Measurements from ENCODE around the gene DMRTB1.

DMRTB1 gene

GRCh38 chr1:53463961-53464899 lies 5.0 kb downstream of the DMRTB1 start:
- DNase-seq (ENCODE audit: low spot score): no peak

GRCh38 chr1:53465023-53465957 lies 6.1 kb downstream of the DMRTB1 start:
- no peak for DNase-seq (ENCODE audit: low spot score)

- DNase-seq (ENCODE audit: low spot score): no peak
These were observed 8.2 kb downstream of the DMRTB1 start for GRCh38 chr1:53467391-53467790.

GRCh38 chr1:53468374-53468773 lies 9.2 kb downstream of the DMRTB1 start:
- DNase-seq (ENCODE audit: low spot score): no peak

- DNase-seq (ENCODE audit: low spot score): no peak
These were observed 10.2 kb downstream of the DMRTB1 start for GRCh38 chr1:53469373-53469772.

GRCh38 chr1:53470155-53470554 lies 11.0 kb downstream of the DMRTB1 start:
- DNase-seq (ENCODE audit: low spot score): peak; percentile 54

- DNase-seq (ENCODE audit: low spot score): no peak
These were observed 11.4 kb downstream of the DMRTB1 start for GRCh38 chr1:53470584-53470983.

- no peak for DNase-seq (ENCODE audit: low spot score)
These were observed 11.8 kb downstream of the DMRTB1 start for GRCh38 chr1:53471000-53471399.

GRCh38 chr1:53473463-53473862 lies 14.3 kb downstream of the DMRTB1 start:
- DNase-seq (ENCODE audit: low spot score): no peak

GRCh38 chr1:53475664-53476063 lies 16.5 kb downstream of the DMRTB1 start:
- no peak for DNase-seq (ENCODE audit: low spot score)

GRCh38 chr1:53476579-53476978 lies 17.4 kb downstream of the DMRTB1 start:
- DNase-seq (ENCODE audit: low spot score): no peak

- DNase-seq (ENCODE audit: low spot score): no peak
These were observed 18.7 kb downstream of the DMRTB1 start for GRCh38 chr1:53477651-53478501.

GRCh38 chr1:53478502-53478818 lies 19.3 kb downstream of the DMRTB1 start:
- DNase-seq (ENCODE audit: low spot score): no peak

- no peak for DNase-seq (ENCODE audit: low spot score)
These were observed 21.5 kb downstream of the DMRTB1 start for GRCh38 chr1:53480678-53481077.

- no peak for DNase-seq (ENCODE audit: low spot score)
These were observed 22.3 kb downstream of the DMRTB1 start for GRCh38 chr1:53481456-53481855.

- DNase-seq (ENCODE audit: low spot score): no peak
These were observed 23.4 kb downstream of the DMRTB1 start for GRCh38 chr1:53482441-53483153.

- DNase-seq (ENCODE audit: low spot score): no peak
These were observed 24.0 kb downstream of the DMRTB1 start for GRCh38 chr1:53483170-53483569.

GRCh38 chr1:53483656-53484055 lies 24.5 kb downstream of the DMRTB1 start:
- DNase-seq (ENCODE audit: low spot score): no peak

GRCh38 chr1:53484705-53485477 lies 25.7 kb downstream of the DMRTB1 start:
- no peak for DNase-seq (ENCODE audit: low spot score)

Measured in pons (tissue), 1 donor.